ENCODE measurements around the gene PLXNA2.

The PLXNA2 gene

DNA sequence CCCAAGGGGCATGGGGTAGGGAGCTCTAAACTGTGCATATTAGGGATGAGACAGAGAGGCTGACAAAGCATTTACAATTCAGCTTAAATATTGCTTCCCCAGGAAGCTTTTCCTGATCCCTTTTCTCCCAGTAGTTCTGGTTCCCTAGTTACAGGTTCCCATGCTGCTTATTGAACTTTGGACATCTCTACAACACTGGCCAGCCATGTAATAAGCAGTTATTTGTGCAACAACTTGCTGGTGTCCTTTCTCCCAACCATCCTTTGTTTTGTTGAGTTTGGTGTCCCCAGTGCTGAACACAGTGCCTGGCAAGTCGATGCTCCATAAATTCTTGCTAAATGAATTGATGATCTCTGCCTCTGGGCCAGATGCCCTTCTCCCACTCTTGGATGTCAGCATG lies 80.6 kb downstream of the PLXNA2 start:
- no peaks in the 10 kb centered on the region for H3K36me3 ChIP-seq (ENCODE audit: control insufficient read depth, insufficient read depth, low read length)
- H3K9ac ChIP-seq (ENCODE audit: low read length) = no peak overlapping the region
- H3K27me3 ChIP-seq (ENCODE audit: control insufficient read depth, insufficient read depth, low read length) = no peaks in the 10 kb centered on the region
- peaks cover 29% of the 10 kb centered on the region for H3K4me1 ChIP-seq (ENCODE audit: control insufficient read depth, insufficient read depth, low read length)
- no peak overlapping the region for H3K4me3 ChIP-seq (ENCODE audit: low read length)
- no peak overlapping the region for H3K27ac ChIP-seq (ENCODE audit: low read depth, low read length)

DNA sequence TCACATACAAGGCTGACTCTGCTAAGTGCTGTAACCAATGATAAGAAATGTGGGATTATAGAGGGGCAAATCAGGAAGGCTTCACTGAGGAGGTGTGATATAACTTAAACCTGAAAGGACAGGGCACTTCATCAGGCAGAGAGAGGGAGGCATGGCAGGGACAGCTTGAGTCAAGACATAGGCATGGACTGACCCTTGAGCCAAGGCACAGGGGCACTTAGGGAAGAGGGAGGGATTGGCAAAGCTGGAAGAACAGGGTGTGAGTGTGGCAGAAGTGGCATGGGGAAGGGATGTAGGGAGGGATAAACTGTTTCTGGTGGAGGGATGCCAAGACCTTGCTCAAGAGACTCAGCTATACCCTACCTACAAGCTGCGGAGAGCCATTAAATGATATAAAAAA lies 81.3 kb downstream of the PLXNA2 start:
- H3K4me3 ChIP-seq (ENCODE audit: low read length) = no peak overlapping the region
- no peaks in the 10 kb centered on the region for H3K36me3 ChIP-seq (ENCODE audit: control insufficient read depth, insufficient read depth, low read length)
- peaks cover 29% of the 10 kb centered on the region for H3K4me1 ChIP-seq (ENCODE audit: control insufficient read depth, insufficient read depth, low read length)
- no peaks in the 10 kb centered on the region for H3K27me3 ChIP-seq (ENCODE audit: control insufficient read depth, insufficient read depth, low read length)
- H3K9ac ChIP-seq (ENCODE audit: low read length) = no peak overlapping the region
- no peak overlapping the region for H3K27ac ChIP-seq (ENCODE audit: low read depth, low read length)

DNA sequence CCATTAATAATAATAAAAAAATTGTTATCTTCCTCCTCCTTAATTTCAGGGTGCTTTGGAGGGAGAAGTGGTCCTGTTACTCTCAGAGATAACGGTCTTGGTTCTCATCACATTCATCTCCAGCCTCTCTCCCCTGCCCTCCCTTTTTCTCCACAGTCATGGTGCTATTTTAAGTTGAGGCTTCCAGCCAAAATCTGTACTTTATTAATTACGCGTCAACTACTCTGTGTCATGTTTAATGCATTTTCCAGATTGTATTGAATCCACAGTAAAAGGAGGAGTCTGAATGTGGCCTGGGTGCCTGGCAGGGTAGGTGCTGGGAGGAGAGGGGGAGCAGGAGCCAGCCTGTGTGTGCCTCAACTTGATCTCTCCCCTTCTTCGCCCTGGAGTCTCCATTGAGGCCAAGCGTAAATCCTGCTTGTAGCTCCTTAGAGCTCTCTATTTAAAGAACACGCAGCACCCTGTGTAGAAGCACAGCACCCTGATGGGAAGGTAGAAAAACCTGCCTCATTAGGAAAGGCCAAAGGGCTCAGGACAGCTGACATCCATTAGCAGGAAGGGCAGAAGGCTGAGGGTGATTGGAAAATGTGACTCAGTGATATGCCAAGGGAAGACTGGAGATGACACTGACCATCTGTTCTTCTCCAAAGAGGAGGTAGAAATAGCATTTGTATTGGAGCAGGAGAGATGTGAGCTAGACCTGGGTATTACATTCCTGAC lies 82.4 kb downstream of the PLXNA2 start:
- peak overlapping the region; percentile 43 for H3K27ac ChIP-seq (ENCODE audit: low read depth, low read length)
- H3K4me1 ChIP-seq (ENCODE audit: control insufficient read depth, insufficient read depth, low read length) = peaks cover 29% of the 10 kb centered on the region

DNA sequence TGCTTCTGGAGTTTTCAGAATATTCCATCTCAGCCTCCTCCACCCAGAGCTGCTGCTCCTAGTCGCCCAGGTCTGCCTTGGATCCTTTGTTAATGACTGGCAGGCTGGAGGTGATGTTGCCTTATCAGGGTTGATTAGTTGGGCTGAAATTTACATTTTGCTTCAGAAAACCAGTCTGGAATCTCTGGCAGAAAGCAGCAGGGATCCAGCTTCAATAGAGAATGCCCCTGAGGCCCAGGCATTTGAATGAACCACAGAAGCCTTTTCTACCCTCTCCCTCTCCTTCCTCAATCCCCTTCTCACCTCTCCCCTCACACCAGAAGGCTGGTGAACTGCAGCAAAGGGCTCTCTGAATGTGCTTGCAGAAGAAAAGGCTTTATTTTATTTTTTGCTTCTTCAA lies 83.2 kb downstream of the PLXNA2 start:
- no peak overlapping the region for H3K9ac ChIP-seq (ENCODE audit: low read length)
- no peak overlapping the region for H3K4me3 ChIP-seq (ENCODE audit: low read length)
- no peak overlapping the region for H3K27ac ChIP-seq (ENCODE audit: low read depth, low read length)
- H3K4me1 ChIP-seq (ENCODE audit: control insufficient read depth, insufficient read depth, low read length) = peaks cover 29% of the 10 kb centered on the region
- H3K27me3 ChIP-seq (ENCODE audit: control insufficient read depth, insufficient read depth, low read length) = no peaks in the 10 kb centered on the region
- no peaks in the 10 kb centered on the region for H3K36me3 ChIP-seq (ENCODE audit: control insufficient read depth, insufficient read depth, low read length)

More for the DNA sequence above, 82.4 kb downstream of the PLXNA2 start:
- Histone ChIP-seq H3K9ac (ENCODE audit: low read length) (peak overlapping the region; percentile 4), H3K27me3 (ENCODE audit: control insufficient read depth, insufficient read depth, low read length) (no peaks in the 10 kb centered on the region), H3K36me3 (ENCODE audit: control insufficient read depth, insufficient read depth, low read length) (no peaks in the 10 kb centered on the region), H3K4me3 (ENCODE audit: low read length) (no peak overlapping the region)

DNA sequence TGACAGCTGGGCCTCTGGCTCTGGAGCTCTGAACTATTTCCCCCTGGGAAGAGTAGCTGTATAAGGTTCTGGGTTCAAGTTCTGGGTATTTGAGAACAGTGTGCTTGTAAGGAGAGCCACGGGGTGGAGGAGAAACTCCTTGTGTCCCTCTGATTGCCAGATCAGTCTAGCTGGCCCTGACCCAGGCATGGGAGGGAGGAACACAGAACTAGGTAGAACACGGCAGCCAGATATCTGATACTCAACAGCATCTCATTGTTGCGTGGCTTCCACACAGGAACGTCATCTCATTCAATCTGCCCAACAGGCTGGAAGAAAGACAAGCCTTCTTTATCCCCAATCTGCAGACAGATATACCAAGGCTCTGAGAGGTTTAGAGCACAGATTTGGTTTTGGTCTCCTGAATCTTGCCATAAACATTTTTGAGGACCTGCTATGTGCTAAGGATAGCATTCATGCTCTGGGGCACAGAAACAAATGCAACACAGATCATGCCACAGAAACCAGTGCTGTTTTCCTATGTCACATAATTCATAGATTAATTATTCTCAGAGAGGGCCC lies 83.8 kb downstream of the PLXNA2 start:
- Histone ChIP-seq H3K36me3 (ENCODE audit: control insufficient read depth, insufficient read depth, low read length) (no peaks in the 10 kb centered on the region), H3K4me3 (ENCODE audit: low read length) (no peak overlapping the region), H3K27me3 (ENCODE audit: control insufficient read depth, insufficient read depth, low read length) (no peaks in the 10 kb centered on the region), H3K27ac (ENCODE audit: low read depth, low read length) (peak overlapping the region; percentile 21), H3K4me1 (ENCODE audit: control insufficient read depth, insufficient read depth, low read length) (peaks cover 29% of the 10 kb centered on the region), H3K9ac (ENCODE audit: low read length) (no peak overlapping the region)

DNA sequence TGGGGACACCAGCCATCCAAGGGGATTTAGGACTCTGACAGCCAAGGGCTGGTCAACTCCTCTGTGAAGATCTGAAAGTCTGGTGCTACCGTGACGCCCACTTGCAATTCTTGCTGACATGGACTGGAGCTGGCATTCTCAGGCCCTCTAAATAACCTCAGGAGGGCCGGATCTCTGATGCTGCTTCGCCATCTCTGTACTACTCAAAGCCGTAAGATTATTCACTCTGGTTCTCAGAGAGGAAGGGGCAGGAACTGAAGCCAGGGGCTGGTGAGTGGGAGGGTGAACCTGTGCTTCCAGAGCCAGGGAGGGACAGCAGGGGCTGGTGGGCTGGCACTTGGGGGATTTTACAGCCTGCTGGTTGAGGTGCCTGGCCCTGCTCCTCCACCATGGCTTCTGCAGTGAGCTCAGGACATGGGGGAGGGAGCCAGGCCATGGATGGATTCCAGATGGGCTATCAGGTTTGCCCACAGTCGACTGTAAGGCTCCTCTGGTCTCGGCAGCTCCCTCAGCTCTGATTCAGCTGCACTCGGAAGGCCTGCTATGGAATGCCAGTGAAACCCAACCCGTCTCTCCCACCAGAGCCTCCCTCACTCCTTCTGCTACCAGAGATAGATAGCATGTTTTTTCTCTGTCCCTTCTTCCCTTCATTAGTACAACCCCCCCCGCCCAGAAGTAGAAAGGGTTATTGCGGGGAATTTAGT lies 84.5 kb downstream of the PLXNA2 start:
- Histone ChIP-seq H3K9ac (ENCODE audit: low read length) (no peak overlapping the region), H3K27me3 (ENCODE audit: control insufficient read depth, insufficient read depth, low read length) (no peaks in the 10 kb centered on the region), H3K4me1 (ENCODE audit: control insufficient read depth, insufficient read depth, low read length) (peaks cover 29% of the 10 kb centered on the region), H3K36me3 (ENCODE audit: control insufficient read depth, insufficient read depth, low read length) (no peaks in the 10 kb centered on the region), H3K27ac (ENCODE audit: low read depth, low read length) (peak overlapping the region; percentile 21), H3K4me3 (ENCODE audit: low read length) (no peak overlapping the region)

DNA sequence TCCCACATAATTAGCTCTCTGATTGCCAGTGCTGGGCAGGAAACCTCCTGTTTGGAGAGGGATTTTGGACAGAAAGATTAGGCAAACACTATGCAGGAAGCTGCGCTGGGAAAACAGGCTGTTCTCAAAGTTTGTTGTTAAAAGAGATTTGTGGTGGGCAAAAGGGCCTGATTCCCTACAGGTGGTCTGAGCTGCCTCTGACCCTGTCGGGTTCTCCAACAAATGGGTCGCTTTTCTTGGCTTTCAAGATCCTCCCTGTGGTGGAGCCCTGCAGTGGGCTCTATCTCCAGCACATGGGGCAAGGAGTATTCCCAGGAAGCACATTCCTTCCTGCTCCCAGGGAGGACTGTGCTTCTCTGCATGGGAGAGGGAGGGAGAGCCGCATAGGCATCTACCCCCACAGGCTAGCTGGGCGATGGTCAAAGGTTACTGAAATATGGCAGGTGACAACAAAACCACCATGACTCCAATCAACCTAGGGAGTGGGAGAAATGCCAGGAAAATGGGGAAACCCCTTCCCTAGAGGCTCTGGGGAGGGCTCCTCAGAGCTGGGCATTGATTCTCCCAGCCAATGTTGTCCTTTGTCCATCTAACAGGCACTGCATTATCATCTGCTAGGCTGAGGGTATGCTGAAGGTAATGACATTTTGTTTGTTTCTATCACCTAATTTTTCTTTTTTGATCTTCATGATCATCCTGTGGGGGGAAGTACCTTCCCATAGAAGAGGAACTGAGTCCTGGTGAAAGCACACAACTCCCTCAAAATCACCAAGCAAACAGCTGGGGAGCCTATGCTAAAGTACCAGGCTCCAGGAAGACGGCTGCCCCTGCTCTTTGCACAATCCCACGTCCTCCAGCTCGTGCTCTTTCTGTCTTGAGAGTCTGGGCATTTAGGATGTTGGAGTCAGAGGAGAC lies 85.3 kb downstream of the PLXNA2 start:
- H3K9ac ChIP-seq (ENCODE audit: low read length) = no peak overlapping the region
- no peak overlapping the region for H3K27ac ChIP-seq (ENCODE audit: low read depth, low read length)
- no peaks in the 10 kb centered on the region for H3K36me3 ChIP-seq (ENCODE audit: control insufficient read depth, insufficient read depth, low read length)
- H3K27me3 ChIP-seq (ENCODE audit: control insufficient read depth, insufficient read depth, low read length) = no peaks in the 10 kb centered on the region
- peaks cover 29% of the 10 kb centered on the region for H3K4me1 ChIP-seq (ENCODE audit: control insufficient read depth, insufficient read depth, low read length)
- no peak overlapping the region for H3K4me3 ChIP-seq (ENCODE audit: low read length)

DNA sequence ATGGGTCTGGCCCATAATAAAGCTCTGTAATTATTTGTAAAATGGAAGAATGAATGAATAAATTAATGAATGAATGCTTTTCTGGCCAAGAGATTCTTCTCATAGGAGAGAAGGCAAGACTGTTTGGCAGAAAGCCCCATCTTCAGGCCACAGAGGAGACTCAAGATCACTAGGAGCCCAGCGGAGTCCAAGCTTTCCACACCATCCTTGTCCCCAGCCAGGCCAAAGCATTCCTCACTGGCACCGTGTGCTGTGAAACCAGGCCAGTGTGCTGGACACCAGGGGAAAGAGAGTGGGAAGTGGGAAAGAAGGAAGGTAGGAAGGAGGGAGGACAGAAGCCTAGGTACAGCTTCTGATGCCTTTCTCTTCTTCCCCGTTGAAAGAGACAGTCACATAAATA lies 86.4 kb downstream of the PLXNA2 start:
- no peaks in the 10 kb centered on the region for H3K36me3 ChIP-seq (ENCODE audit: control insufficient read depth, insufficient read depth, low read length)
- no peaks in the 10 kb centered on the region for H3K27me3 ChIP-seq (ENCODE audit: control insufficient read depth, insufficient read depth, low read length)
- no peak overlapping the region for H3K9ac ChIP-seq (ENCODE audit: low read length)
- no peak overlapping the region for H3K27ac ChIP-seq (ENCODE audit: low read depth, low read length)
- H3K4me3 ChIP-seq (ENCODE audit: low read length) = no peak overlapping the region
- peaks cover 31% of the 10 kb centered on the region for H3K4me1 ChIP-seq (ENCODE audit: control insufficient read depth, insufficient read depth, low read length)

DNA sequence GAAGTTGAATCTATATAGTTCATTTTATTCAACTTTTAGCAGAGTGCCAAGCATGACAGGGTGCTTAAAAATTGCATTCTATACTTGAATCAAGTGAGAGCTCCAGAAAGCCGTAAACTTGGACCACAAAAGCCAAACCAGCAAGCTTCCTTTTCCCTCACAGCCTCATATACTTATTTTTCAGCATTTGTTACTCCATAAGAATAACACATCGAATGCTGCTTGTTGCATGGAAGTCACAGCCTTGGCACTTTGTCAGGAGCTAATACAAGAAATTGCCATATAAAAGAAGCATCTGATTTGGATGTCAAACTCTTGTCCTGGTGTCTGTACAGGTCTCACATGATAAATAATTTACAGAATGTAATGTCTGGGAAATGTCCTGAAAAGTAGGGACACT lies 87.4 kb downstream of the PLXNA2 start:
- no peak overlapping the region for H3K27ac ChIP-seq (ENCODE audit: low read depth, low read length)
- peaks cover 21% of the 10 kb centered on the region for H3K4me1 ChIP-seq (ENCODE audit: control insufficient read depth, insufficient read depth, low read length)
- no peak overlapping the region for H3K9ac ChIP-seq (ENCODE audit: low read length)
- no peak overlapping the region for H3K4me3 ChIP-seq (ENCODE audit: low read length)
- no peaks in the 10 kb centered on the region for H3K36me3 ChIP-seq (ENCODE audit: control insufficient read depth, insufficient read depth, low read length)
- H3K27me3 ChIP-seq (ENCODE audit: control insufficient read depth, insufficient read depth, low read length) = no peaks in the 10 kb centered on the region

DNA sequence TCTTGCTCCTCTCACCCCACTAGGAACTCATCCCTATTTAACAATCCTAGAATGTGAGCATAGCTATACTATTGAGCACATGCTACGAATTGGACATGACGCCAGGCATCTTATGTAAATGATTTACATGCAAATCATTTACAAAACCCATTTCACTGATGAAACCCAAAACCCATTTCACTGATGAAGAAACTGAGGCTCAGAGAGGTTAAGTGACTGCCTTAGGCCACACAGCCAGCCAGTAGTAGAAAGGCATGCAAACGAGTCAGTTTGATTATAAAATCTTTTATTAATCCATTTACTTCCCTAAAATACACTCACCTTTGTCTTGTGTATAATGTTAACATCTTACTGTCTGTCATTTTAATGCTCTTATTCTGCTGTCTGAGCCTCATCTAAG lies 87.9 kb downstream of the PLXNA2 start:
- H3K4me3 ChIP-seq (ENCODE audit: low read length) = no peak overlapping the region
- H3K36me3 ChIP-seq (ENCODE audit: control insufficient read depth, insufficient read depth, low read length) = no peaks in the 10 kb centered on the region
- H3K27ac ChIP-seq (ENCODE audit: low read depth, low read length) = no peak overlapping the region
- no peaks in the 10 kb centered on the region for H3K27me3 ChIP-seq (ENCODE audit: control insufficient read depth, insufficient read depth, low read length)
- peaks cover 18% of the 10 kb centered on the region for H3K4me1 ChIP-seq (ENCODE audit: control insufficient read depth, insufficient read depth, low read length)
- no peak overlapping the region for H3K9ac ChIP-seq (ENCODE audit: low read length)

DNA sequence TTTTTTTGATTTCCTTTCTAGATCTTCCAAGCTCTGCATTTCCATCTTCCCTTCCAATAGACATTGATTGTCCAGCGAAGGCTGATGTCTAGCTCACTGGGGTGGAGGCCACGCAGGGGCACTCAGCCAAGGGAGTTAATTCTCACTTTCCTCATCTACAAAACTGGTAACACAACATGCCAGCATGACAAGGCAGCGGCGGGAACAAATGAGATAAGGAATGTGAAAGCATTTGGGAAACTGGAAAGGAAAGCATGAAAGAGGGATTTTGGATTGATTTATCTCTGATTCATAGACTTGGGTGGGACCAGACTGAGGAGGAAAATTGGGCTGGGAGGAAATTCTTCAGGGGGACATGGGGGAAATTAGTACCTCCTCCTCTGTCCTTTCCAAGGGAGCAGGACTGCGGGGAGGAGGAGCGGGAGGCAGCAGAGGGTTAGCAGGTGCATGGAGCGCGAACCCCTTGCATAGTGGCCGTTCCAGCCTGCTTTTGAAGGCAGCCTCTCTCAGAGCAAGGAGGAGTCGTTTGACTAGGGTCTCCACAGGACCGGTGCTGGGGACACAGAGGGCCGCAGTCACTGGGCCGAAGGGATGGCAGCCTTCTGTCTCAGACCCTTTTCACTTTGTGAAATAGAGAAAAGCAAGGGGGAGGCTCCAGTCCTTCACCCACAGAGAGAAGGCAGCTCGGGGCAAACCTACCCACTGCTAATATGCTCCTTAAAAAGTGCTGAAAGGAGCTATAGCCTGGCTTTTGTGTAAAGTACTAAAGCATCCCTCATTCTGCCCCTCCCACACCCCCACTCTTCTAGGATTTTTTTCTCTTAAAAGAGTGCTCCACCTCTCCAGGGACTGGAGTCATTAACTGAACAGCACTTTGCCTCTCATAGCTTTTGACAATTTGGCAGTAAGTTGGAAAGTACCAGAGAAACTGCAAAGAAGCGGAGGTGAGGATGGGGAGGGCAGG lies 89.2 kb downstream of the PLXNA2 start:
- Histone ChIP-seq H3K27me3 (ENCODE audit: control insufficient read depth, insufficient read depth, low read length) (no peaks in the 10 kb centered on the region), H3K36me3 (ENCODE audit: control insufficient read depth, insufficient read depth, low read length) (no peaks in the 10 kb centered on the region), H3K9ac (ENCODE audit: low read length) (no peak overlapping the region), H3K4me1 (ENCODE audit: control insufficient read depth, insufficient read depth, low read length) (peaks cover 9% of the 10 kb centered on the region), H3K4me3 (ENCODE audit: low read length) (no peak overlapping the region), H3K27ac (ENCODE audit: low read depth, low read length) (no peak overlapping the region)

Measured in rectal smooth muscle tissue (tissue), 1 donor.